Thymus (tissue), 11 donors: ENCODE data around the gene CHST9. TPM values are rescaled to one million over a fixed set of nuclear protein-coding genes. Genes with fewer than 3 reads are reported as not detected.

ENCODE experiments used
- DNase-seq, 9 donors: peaks; one replicate each; pipeline ENCODE4 v3.0.0-alpha.2; 2013; ENCODE audit warnings: low spot score in 9 of 9, low read depth in 6 of 9, missing footprints in 1 of 9
- H3K27ac ChIP-seq, 2 donors: one replicate each; pipeline ENCODE4 v1.5.1; 2013; ENCODE audit warnings: control low read depth in 1 of 2, low read depth in 1 of 2, low read length in 1 of 2, mild to moderate bottlenecking in 1 of 2, moderate library complexity in 1 of 2
- H3K27me3 ChIP-seq, 2 donors: one replicate each; pipeline ENCODE4 v1.5.1; 2013; ENCODE audit warnings: low read length in 1 of 2; ENCODE audit not compliant: control insufficient read depth in 2 of 2, insufficient read depth in 1 of 2
- H3K36me3 ChIP-seq, 2 donors: one replicate each; pipeline ENCODE4 v1.5.1; 2013; ENCODE audit warnings: low read length in 1 of 2, mild to moderate bottlenecking in 1 of 2, moderate library complexity in 1 of 2; ENCODE audit not compliant: control insufficient read depth in 2 of 2, insufficient read depth in 2 of 2
- H3K4me1 ChIP-seq, 2 donors: one replicate each; pipeline ENCODE4 v1.5.1; 2013; ENCODE audit warnings: low read length in 2 of 2; ENCODE audit not compliant: control insufficient read depth in 2 of 2, insufficient read depth in 2 of 2
- H3K4me3 ChIP-seq, 2 donors: one replicate each; pipeline ENCODE4 v1.5.1; 2013; ENCODE audit warnings: low read length in 2 of 2, control low read depth in 1 of 2, mild to moderate bottlenecking in 1 of 2
- H3K9me3 ChIP-seq, 2 donors: one replicate each; pipeline ENCODE4 v1.5.1; 2013; ENCODE audit warnings: low read length in 1 of 2, mild to moderate bottlenecking in 1 of 2; ENCODE audit not compliant: control insufficient read depth in 2 of 2, insufficient read depth in 1 of 2
- WGBS: extraction: QIAGEN DNeasy Blood & Tissue Kit; methylation state at CpG from one replicate; pipeline ENCODE4 v1.1.7; 2013; 5-methylcytosine and 5-hydroxymethylcytosine counted together
- polyA plus RNA-seq: library from polyadenylated mRNA; stranded (reverse); fragments of 200-250 nt; gene quantifications from one replicate; pipeline ENCODE4 v1.2.3, GENCODE V29; 2013
- total RNA-seq: library from RNA; stranded (reverse); fragments of 120-200 nt; gene quantifications from one replicate; pipeline ENCODE4 v1.2.4, GENCODE V29; 2013
- donor health status: healthy.

Gene CHST9
- total and polyA plus RNA-seq, 2 donors, result 0.24 to 0.87 TPM

- Histone ChIP-seq H3K27ac (no peak overlapping the region), H3K36me3 (no peaks in the 10 kb centered on the region)
- WGBS, result 98% methylated on average over 1 of the region's 1 CpG
Measured at GRCh38 chr18:27081701-27082100, 103.4 kb downstream of the CHST9 start.

GRCh38 chr18:27075828-27076227 lies 109.3 kb downstream of the CHST9 start:
- Histone ChIP-seq H3K36me3 (no peaks in the 10 kb centered on the region), H3K9me3 (no peaks in the 10 kb centered on the region), H3K4me3 (no peak overlapping the region), H3K4me1 (no peaks in the 10 kb centered on the region), H3K27me3 (no peaks in the 10 kb centered on the region), H3K27ac (no peak overlapping the region)
- DNase-seq, result no peak
- WGBS, result 70% methylated on average over 3 of the region's 3 CpGs

More at GRCh38 chr18:27081701-27082100, 103.4 kb downstream of the CHST9 start:
- no peaks in the 10 kb centered on the region for H3K9me3 ChIP-seq
- no peak overlapping the region for H3K4me3 ChIP-seq
- H3K4me1 ChIP-seq, result no peaks in the 10 kb centered on the region
- H3K27me3 ChIP-seq, result no peaks in the 10 kb centered on the region
- no peak for DNase-seq

GRCh38 chr18:27073404-27073830 lies 111.7 kb downstream of the CHST9 start:
- no peak overlapping the region for H3K4me3 ChIP-seq
- H3K36me3 ChIP-seq, result no peaks in the 10 kb centered on the region
- H3K9me3 ChIP-seq, result no peaks in the 10 kb centered on the region
- H3K27ac ChIP-seq, result no peak overlapping the region
- no peaks in the 10 kb centered on the region for H3K27me3 ChIP-seq
- H3K4me1 ChIP-seq, result no peaks in the 10 kb centered on the region
- DNase-seq, result no peak
- 91% methylated on average over 5 of the region's 5 CpGs for WGBS

- no peak overlapping the region for H3K27ac ChIP-seq
- no peaks in the 10 kb centered on the region for H3K27me3 ChIP-seq
- no peak overlapping the region for H3K4me3 ChIP-seq
- DNase-seq, result no peak
- H3K36me3 ChIP-seq, result no peaks in the 10 kb centered on the region
- no peaks in the 10 kb centered on the region for H3K4me1 ChIP-seq
- WGBS, result 97% methylated on average over 3 of the region's 3 CpGs
- H3K9me3 ChIP-seq, result no peaks in the 10 kb centered on the region
Measured at GRCh38 chr18:27064673-27065072, 120.4 kb downstream of the CHST9 start.

DNA sequence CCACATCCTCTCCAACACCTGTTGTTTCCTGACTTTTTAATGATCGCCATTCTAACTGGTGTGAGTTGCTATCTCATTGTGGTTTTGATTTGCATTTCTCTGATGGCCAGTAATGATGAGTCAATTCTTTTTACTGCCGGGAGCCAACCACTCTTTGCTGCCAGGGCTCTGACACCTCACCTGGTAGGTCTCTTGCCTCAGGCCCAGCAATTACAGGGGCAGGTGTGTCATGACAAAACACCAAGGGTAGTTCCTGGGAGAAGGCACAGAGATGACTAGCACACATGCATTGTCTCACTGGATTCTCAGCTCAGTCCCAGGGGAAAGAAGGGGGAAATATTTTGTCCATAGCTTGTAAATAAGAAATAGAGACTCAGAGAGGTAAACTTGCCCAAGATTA lies 122.3 kb downstream of the CHST9 start:
- WGBS, result 84% methylated on average over 2 of the region's 2 CpGs

DNA sequence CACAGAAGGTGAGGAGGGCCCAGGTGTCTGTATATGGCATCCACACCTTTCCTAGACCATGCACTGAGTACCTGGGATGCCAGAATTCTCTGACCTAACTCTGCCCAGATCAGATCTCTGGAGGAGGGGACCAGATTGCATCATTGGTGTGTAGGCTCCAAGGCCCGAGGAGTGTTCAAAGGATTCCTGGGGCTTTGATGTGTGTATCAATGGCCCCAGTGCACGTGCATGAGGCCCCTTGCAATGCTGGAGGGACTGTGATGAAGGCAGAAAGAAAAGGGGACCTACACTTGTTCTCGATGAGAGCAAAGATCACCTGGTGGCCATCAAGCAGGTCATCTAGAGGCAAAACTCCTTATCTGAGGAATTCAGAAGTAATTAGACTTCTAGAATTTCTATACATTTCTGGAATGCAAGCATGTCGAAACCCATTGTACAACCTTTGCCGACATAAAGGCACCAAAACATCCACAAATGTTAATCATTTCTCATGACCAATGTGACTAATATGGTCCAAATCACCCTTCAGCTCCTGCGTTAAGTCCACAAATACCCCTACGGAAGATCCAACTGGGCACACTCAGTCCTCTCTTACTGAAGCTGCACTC lies 123.5 kb downstream of the CHST9 start:
- H3K27ac ChIP-seq, result no peak overlapping the region
- no peaks in the 10 kb centered on the region for H3K9me3 ChIP-seq
- no peaks in the 10 kb centered on the region for H3K27me3 ChIP-seq
- H3K36me3 ChIP-seq, result no peaks in the 10 kb centered on the region
- H3K4me3 ChIP-seq, result no peak overlapping the region
- WGBS, result 90% methylated on average over 7 of the region's 7 CpGs
- no peaks in the 10 kb centered on the region for H3K4me1 ChIP-seq
- no peak for DNase-seq

More for the DNA sequence above, 122.3 kb downstream of the CHST9 start:
- Histone ChIP-seq H3K4me3 (no peak overlapping the region), H3K27me3 (no peaks in the 10 kb centered on the region), H3K36me3 (no peaks in the 10 kb centered on the region), H3K4me1 (no peaks in the 10 kb centered on the region), H3K27ac (no peak overlapping the region), H3K9me3 (no peaks in the 10 kb centered on the region)
- DNase-seq, result no peak

- WGBS, result 83% methylated on average over 11 of the region's 11 CpGs
- Histone ChIP-seq H3K36me3 (no peaks in the 10 kb centered on the region), H3K4me3 (no peak overlapping the region), H3K27ac (no peak overlapping the region), H3K9me3 (no peaks in the 10 kb centered on the region), H3K4me1 (no peaks in the 10 kb centered on the region), H3K27me3 (no peaks in the 10 kb centered on the region)
- no peak for DNase-seq
Measured at GRCh38 chr18:27057519-27058234, 127.4 kb downstream of the CHST9 start.

GRCh38 chr18:27054926-27055325 lies 130.2 kb downstream of the CHST9 start:
- no peaks in the 10 kb centered on the region for H3K4me1 ChIP-seq
- no peaks in the 10 kb centered on the region for H3K36me3 ChIP-seq
- 92% methylated on average over 3 of the region's 3 CpGs for WGBS
- H3K9me3 ChIP-seq, result no peaks in the 10 kb centered on the region
- H3K4me3 ChIP-seq, result no peak overlapping the region
- no peaks in the 10 kb centered on the region for H3K27me3 ChIP-seq
- H3K27ac ChIP-seq, result no peak overlapping the region
- no peak for DNase-seq

DNA sequence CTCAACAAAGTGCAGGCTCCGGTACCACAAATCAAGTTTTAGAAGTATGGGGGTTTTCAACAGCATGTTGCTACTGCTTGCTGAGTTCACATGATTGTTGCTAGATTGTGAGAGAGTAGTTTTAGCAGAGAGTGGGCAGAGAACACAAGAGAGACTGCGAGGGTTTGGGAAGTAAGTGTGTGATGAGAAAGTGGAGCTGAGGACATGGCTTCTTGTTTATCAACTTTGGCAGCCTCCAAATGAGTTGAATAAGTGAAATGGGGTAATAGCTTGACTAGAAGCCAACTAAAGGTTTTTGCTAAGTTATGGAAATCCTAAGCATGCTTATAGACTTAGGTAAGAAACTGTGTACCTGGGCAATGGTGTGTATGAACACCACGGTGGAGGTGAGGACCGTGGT lies 135.1 kb downstream of the CHST9 start:
- WGBS, result 92% methylated on average over 4 of the region's 4 CpGs
- no peak for DNase-seq

More for the DNA sequence above, 135.1 kb downstream of the CHST9 start:
- H3K4me1 ChIP-seq, result no peaks in the 10 kb centered on the region
- H3K27ac ChIP-seq, result no peak overlapping the region
- no peaks in the 10 kb centered on the region for H3K27me3 ChIP-seq
- no peaks in the 10 kb centered on the region for H3K36me3 ChIP-seq
- no peaks in the 10 kb centered on the region for H3K9me3 ChIP-seq
- H3K4me3 ChIP-seq, result no peak overlapping the region
